WI38 (cell line): ENCODE results near the gene DOK5.
A peak's percentile ranks its signal among the peaks of the same experiment; 100 is the strongest.

Experiments used
- H3K4me3 ChIP-seq: 2 replicates; pipeline ENCODE4 v1.5.1; 2011; ENCODE audit warnings: low read depth, mild to moderate bottlenecking, control low read depth, low read length
- CTCF ChIP-seq: IDR thresholded peaks from 2 replicates; pipeline ENCODE4 v1.5.1; 2012; ENCODE audit warnings: low read depth, mild to moderate bottlenecking, control low read depth, low read length

The DOK5 gene

GRCh38 chr20:54657268-54657826 lies 182.0 kb downstream of the DOK5 start:
- H3K4me3 ChIP-seq = no peak overlapping the region
- no peak for TF ChIP-seq CTCF

DNA sequence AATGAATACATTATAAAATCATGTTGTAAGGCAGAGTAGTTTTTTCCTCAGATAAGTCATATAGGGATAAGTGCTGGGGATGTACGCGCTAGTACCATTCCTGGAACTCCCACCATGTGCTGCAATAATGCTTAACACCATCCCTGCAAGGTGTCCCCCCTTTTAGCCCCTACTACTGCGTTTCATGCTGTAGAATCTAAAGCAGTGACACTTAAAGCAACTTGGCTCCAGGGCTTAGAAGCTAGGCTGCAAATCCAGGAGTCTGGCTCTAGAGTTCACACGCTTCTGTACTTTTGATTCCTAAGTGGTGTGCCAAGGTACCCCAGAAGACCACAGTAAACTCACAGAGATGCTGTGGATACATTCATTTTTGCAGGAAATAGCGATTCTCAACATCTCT lies 183.1 kb downstream of the DOK5 start:
- no peak overlapping the region for H3K4me3 ChIP-seq
- no peak for TF ChIP-seq CTCF

- H3K4me3 ChIP-seq = no peak overlapping the region
- no peak for TF ChIP-seq CTCF
These were observed 185.9 kb downstream of the DOK5 start for GRCh38 chr20:54661265-54661664.

DNA sequence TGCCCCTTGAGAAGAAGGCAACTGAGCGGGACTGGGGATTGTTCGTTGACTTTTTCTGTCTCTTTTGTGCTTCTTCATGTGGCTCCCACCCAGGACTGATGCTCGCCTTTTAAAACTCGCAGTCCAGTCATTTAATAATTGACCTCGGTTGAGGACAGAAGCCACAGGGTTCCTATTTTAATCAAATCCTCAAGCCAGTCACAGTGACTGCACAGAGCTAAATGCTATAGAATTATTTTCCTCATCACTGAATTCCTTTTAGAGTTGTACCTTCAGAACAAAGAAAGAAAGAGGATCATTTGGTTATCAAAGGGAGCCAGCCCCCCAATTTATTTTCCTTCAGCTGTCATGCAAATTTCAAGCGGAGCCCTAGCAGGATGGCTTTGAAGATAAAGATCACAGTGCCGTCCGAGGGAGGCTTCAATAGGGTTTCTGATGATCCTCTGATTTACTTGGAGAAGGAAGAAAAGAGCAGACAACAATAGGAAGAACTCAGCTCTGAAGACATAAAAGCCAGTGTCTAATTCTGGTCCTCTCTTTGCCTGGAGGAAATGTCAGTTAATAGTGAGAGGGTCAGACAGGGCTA lies 186.6 kb downstream of the DOK5 start:
- TF ChIP-seq CTCF = no peak
- H3K4me3 ChIP-seq = no peak overlapping the region

- no peak for TF ChIP-seq CTCF
- no peak overlapping the region for H3K4me3 ChIP-seq
These were observed 190.4 kb downstream of the DOK5 start for GRCh38 chr20:54665812-54666211.

DNA sequence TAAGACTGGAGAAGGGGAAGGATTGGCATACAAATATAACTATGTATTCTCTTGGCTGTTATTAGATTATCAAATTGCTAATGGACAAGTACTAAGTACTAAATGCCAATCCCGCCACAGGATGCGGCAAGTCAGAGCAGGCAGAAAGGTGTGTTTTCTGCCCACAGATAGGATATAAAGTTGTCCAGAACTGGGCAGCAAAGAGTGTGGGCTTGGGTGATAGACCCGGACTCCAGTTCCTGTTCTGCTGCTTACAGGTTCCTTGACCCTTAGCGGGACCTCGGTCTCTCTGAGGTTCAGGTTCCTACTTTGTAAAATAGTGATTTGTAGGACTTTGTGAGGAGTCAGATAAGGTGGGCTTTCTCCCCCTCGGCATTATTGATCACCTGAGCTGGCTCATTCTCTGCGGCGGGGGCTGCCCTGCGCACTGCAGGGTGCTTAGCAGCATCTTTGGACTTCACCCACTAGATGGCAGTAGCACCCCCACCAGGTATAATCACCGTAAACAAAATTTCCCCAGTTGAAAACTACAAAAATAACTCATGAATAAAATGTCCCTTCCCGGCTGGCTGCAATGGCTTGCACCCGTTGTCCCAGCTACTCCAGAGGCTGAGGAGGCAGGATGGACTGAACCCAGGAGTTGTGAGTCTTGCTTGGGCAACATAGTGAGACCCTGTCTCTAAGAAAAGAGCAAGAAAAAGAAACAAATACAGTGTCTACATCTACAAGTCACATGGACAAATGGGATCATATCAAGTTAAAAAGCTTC lies 193.1 kb downstream of the DOK5 start:
- TF ChIP-seq CTCF = peak; percentile 18; the same call in 1 of the 2 replicates
- H3K4me3 ChIP-seq = no peak overlapping the region

DNA sequence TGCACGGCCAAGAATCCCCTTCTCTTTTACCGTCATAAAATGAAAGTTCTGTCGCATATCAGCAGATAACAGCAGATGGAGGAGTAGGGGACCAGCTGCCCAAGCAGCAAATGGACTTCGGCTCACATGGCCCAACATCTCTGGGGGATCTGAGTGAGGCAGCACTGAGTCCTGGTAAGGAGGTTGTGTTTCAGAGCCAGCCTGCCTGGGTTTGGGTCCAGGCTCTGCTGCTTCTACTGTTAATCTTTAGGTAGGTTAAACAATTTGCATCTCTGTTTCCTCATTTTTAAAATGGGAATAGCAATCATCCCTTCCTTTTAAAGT lies 193.6 kb downstream of the DOK5 start:
- TF ChIP-seq CTCF = no peak
- H3K4me3 ChIP-seq = no peak overlapping the region
